NCI-H2196 treated with DMSO at 0.1 percent for 48 hours (cell line): Measurements from ENCODE around the gene MED12L.

ENCODE experiments used
- DNase-seq: peaks from one replicate; lab custom pipeline; 2025; ENCODE audit not compliant: unreplicated experiment; lab: John Stamatoyannopoulos, UW

MED12L gene

DNA sequence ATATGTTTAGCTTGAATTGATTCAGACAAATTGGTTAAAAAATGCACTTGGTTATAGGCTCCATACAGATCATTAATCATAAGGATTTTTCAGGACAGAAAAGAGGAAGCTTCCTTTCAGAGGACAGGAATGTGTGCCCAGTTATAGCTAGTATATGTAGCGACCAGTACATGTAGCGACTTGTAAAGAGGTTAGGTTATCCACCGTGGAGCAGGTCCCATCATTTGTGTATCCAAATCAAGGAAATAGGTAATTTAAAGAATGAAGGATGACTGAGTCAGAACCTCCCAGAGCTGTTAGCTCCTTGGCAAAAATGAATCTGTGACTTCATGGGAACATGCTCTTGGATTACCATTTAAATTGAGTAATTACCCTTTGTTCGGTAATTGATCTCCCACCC is 314.9 kb downstream of the MED12L start:
- DNase-seq: no peak

DNA sequence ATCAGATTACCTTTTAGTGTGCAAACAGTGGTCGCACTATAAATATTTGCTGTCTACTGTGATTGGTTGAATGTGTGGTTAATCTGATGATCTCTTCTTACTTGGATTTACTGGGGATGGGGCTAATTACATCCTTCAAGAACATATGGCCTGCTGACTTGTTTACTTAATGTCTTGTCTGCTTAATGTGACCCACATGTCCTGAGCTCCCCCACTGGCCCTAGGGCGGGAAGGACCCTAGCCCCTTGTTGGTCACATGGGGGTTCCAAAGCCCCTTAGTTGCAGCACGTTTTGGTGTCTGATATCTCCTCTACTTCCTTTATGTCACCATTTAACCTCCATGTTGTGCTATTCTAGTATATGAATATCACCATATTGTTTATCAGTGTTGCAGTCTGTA is 316.9 kb downstream of the MED12L start:
- no peak for DNase-seq

DNA sequence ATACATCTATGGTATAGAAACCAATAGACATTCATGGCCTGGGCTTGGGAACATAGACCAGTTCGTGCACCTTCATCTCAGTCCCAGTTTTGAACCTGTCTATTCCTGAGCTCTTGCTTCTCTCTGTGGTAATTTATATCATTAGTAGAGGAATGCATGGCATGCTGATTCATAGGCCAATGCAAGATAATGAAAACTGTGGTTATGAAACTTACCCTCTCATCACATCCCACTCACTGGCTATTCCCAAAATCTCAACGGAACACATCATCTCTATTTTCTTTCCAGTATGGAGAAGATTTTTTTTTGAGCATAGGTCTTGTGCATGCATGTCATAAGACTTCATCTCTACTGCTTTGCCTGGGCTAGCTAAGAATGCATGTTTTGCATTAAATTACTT is 317.8 kb downstream of the MED12L start:
- no peak for DNase-seq

DNA sequence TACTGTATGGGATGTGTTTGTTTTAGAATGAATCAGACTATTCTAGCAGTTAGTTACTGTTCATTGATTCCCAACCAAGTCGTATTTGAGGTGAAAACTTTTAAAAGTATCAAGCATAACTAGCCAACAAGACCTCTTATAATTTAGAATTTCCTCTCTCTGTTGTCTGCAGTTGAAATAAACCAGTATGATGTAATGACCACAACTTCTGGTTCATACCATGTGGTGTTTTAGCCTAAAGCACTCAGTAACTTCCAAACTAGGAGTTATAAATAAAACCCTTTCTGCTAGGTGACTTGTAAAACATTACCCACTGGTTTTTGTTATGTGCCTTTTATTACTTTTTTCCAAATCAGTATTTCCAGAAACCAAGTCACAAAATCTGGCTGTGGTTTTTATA is 318.9 kb downstream of the MED12L start:
- no peak for DNase-seq

DNA sequence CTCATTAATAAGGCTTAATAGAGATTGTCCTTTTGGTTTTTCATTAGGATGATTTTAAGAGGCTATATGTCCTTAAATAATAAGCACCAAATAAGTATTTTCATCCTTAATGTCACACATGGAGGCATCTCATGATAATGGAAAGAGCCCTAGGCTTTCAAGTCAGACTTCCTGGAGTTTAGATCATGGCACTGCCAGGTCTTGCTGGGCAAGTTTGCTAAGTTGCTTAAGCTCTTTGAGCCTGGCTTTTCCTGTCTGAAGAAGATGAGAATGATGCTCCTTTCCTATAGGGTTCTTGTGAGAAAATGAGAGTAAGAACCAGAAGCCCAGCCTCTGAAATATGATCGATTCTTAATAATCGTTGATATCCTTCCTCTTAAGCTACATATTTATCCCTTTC is 322.5 kb downstream of the MED12L start:
- DNase-seq: no peak

DNA sequence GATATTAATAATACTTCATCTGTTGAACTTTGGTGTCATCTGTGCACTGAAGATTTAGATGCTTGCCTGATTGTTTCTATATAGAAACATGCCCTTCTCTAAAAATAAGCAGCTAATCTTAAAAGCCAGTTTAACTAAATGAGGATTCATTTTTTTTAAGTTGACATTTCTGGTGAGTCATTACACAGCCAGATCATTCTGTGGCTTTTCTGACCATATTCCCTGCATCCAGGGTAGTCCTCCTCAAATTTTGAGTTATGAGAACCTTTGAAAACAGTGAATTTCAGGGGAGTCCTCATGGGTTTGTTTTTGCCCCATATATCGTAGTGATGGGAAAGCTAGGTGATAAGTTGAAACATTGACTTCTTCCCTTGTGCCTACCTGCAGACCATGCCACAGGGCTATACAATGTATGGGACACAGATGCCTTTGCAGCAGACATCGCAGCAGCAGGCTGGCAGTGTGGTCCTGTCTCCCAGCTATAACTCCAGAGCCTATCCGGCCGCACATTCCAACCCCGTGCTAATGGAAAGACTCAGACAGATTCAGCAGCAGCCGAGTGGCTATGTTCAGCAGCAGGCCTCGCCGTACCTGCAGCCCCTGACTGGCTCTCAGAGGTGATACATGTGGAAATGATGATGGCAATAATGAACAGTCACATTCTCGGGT is 325.6 kb downstream of the MED12L start:
- no peak for DNase-seq

DNA sequence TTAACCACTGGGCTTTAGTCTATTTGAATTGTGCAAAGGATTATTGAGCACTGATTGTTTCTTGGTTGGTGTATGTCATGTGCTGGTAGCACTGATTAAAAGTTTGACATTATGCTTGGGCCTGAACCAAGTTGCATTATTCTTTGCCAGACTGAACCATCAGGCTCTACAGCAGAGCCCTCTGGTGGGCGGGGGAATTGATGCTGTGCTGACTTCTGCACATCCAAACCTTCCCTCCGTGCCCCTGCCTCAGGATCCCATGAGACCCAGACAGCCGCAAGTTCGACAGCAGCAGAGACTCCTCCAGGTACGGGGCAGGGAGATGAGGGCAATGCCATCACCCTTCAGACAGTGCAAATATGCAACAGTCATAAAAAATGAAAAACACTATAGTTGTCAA is 327.5 kb downstream of the MED12L start:
- DNase-seq: no peak

DNA sequence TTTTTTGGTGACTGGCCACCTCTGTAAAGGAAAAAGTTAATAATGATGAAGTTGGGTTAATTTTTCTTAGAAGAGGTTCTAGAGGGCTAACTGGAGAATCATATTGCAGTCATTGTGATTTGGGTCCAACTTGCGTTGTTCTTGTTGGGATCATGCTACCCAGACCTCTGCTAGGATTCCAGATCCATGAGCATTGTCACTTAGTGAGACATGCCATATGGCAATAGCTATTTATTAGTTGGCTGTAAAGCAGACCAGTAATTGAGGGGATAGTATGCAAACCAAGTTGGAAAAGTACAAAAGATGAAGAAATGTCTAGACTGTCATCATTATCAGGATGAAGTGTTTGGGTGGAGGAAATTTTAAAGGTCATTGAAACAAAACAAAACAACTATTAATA is 329.8 kb downstream of the MED12L start:
- DNase-seq: no peak

DNA sequence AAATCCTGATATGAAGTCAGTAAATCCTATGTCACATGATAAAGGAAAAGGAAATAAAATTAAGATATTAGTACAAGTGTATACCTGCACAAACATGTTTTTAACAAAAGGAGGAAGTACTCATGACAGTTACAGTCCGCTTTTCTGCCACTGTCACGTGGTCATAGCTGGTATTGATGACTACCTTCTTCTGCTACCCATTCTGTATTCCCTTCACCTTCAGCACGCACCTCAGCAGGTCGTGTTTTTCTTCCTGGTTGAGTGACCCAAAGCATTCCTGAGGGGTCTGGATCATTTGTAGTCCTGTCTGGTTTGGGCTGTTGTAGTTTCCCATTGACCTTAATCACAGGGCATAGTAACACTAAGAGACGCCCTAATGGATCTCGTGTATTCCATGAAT is 334.3 kb downstream of the MED12L start:
- DNase-seq: no peak

DNA sequence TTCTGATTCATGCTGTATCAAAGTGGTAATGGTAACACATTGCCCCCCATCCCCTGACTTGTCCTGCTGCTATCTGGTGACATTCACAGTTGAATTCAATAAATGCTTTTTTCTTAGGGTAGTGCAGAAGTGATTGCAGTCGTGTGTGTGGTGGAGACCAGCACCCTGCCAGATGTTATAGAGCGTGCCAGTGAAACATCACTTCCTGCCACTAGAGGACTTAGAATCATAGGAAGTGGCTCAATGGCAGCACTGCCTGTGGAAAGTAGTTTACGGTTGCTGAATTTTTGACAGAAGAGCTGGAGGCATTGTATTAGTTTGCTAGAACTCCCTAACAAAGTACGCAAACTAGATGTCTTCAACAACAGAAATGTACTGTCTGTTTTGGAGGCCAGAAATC is 336.5 kb downstream of the MED12L start:
- no peak for DNase-seq

DNA sequence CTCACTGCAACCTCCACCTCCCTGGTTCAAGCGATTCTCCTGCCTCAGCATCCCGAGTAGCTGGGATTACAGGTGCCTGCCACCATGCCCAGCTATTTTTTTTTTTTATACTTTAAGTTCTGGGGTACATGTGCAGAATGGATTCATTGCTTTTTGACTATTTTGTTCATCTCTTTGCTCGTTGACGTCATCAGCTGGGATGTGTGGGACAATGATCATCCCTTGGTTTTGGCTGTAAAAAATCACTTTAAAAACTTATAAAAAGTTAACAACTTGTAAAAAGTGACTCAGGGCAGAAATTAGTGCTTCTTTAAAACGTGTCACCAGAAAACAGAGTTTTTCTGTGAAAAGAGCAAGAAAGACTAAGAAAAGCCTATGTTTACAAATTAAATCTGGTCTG is 337.6 kb downstream of the MED12L start:
- DNase-seq: no peak

DNA sequence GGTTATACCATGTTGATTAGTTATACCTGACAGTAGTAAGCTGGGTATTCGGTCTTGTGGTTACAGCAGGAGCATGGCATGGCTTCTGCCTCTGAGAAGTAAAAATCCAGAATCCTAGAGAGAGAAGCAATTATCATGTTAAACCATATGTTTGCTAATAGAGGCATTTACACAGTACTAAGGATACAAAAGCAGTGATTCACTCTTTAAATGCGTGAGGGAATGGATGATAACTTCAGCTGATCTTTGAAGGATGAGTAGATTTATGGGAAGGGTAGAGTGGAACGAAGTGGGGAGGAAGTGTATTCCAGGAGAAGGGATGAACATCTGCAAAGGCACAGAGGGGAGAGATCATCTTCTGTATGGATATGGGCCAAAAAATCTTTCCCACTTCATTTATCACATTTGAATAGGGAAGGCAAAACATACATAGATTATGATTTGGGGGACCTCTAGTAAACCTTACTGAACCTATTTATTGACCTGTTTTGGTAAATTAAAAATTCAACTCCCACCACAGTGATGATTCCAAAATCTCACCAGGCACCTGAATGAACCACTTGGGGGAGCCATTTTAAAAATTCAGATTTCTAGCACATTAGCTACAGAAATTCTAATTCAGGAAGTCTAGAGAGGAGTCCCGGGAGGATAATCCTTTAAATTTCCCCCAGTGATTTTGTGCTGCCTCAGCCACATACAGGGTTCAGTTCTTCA is 340.3 kb downstream of the MED12L start:
- no peak for DNase-seq

DNA sequence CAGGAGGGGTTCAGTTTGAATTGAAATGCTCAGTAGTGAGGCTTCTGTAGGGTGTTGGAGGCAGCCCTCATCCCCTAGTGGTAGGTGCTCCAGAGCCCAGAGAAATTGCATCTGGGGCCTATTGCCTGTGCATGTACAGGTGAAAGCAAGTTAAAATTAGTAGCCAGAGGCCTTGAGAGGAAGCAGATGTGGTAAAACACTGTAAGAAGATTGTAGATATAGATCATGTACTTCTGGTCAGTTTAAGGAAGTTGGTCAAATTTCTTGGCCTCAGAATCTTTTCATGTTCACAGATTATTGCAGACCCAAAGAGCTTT is 340.8 kb downstream of the MED12L start:
- DNase-seq: no peak

DNA sequence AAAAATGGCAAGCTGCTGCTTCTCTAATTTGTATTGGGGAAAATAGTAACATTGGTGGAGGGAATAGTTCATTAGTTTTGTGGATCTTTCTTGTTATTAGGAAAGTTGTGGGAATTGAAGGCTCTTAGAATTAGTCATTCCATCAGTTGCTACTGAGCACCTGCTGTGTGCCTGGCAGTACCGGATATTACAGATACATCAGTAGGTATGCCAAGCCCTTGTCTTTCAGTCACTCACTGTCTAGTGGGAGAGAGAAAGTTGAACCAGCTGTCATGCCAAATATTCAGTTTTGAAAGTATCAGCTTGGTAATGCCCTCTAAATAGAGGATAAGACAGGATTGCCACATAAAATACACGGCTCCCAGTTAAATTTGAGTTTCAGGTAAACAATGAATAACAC is 342.9 kb downstream of the MED12L start:
- DNase-seq: no peak

DNA sequence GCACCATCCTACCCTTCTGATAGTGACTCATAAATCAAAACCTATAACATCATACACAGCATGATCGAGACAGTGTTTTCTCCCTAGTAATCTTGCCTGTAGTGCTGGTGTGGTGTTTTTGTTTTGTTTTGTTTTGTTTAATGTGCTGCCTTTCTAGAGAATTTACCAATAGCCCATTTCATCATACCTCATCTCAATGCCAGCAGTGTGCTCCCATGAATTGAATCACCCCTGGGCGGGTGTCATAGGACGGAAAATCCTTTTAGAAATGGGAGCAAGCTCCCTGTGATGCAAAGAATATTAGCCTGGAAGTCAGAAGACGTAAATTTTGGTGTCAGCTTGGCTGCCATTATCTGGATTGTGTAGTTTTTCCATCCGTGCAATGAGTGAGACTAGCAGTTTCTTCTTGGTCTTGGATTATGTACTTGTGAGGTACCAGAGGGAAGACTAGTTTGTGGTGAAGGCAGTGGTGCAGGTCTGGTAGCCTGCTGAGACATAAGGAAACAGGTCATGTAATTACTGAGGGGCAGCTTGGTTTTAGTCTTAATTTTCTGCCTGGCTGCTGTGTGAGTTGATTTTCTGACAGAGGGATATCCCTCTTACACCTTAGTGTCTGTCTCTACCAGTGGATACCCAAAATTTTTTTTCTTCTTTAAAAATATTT is 345.5 kb downstream of the MED12L start:
- DNase-seq: no peak

DNA sequence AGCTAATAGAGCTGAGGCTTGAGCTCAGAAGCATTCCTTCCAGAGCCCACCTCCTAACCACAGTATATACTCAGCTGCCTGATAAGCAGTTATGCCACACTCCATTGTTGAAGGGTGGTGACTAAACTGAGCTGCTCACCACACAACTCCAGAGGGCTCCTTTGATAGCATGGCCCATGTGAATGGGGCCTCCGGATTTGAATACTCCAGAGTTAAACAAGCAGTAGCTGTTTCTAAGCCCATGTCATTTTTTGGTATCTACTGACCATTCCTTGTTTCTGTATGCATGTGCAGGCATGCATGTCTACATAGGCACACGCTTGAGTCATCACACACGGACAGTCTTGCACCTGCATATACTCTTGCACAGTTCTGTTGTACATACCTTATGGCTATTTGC is 346.5 kb downstream of the MED12L start:
- DNase-seq: no peak

DNA sequence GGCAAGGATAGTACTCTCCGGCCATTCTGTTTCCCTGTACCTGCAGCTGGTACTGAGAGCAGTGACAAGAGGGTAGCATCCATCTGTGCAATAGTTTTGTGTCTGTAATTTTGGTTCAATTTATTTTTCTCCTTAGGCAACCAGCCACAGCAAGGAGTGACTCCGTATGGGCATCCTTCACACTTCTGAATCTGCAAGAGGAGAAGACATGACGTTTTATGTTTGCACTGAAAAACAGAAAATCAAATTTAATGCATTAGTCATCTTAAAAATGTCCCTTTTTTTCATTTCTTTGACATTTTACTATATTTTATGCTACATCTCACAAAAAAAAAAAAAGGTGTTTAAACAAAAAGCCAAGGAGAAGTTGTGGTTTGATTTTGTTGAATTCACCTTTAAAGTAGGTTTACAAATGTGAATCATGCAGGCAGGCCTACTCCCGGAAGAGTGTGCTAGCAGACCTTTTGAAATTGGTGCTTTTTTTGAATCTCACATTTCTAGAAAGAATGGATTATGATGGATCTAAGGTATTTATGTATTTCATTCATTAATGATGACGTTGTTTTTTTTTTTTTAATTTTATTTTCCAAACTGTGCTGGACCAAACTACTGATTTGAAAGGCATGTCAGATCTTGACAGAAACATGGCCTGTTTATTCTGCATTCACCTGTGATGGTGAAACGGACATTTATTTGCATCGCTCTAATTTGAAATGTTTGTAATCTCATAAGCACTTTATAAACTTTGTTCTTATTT is 347.3 kb downstream of the MED12L start:
- no peak for DNase-seq

DNA sequence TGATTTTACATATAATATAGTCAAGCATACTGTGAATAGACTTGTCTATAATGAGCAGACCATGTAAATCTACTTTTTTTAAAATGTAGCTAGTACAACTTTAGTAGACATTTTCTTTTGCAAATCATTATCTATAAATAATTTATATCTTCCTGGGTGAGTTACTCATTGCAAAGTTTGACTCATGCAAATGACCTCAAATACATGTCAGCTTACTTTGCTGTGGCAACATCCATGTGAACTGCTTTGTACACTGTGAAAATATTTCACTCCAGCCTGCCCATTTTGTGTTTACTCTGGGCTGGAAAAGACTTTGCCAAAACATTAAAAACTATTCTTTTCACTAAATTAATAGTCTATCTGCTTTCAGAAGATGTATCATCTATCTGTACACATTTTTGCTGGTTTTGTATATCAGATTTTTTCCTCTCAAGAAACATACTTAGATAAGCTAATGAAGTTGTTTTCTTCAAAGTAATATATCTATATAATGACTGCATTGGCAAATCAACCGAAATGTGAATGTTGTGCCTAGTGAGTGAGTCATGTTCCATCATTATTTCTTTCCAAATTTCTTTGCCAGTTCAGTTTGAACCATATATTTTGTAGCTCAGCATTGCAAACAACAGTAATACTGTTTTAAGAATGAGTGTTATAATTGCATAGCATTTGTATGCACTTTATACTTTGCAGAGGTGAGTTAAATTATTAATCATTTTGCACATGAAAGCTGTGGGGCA is 348.9 kb downstream of the MED12L start:
- DNase-seq: no peak

DNA sequence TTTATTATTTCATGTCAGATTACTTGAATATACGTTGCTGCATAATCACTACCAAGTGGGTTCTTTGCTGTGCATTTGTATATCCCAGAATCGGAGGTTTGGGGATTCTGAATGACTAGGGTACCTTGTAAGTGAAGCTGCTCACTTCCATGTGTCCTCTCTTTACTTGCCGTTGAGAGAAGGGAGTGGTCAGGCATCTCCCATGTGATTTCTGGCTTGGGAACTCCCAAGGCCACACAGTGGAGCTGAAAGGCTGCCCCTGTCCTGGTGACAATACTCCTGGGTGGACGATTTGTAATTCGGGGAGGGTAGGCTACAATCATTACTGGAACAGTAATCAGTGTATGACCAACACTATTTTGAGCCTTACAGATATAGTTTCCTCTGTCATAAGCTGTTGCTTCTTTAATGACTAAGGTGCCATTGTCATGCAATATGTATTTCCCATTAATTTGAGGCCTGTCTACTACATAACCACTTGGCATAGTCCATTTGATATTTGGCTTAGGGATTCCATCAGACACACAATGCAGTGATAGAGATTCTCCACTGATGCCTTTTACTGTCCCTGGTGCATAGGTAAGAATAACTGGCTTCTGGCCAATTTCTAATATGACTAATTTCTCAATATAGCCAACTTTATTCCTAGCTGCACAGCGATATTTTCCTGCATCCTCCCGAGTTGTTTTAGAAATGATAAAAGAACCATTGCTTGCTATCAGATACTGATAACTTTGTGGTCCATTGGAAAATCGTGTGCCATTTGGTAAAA is 351.4 kb downstream of the MED12L start:
- DNase-seq: no peak

DNA sequence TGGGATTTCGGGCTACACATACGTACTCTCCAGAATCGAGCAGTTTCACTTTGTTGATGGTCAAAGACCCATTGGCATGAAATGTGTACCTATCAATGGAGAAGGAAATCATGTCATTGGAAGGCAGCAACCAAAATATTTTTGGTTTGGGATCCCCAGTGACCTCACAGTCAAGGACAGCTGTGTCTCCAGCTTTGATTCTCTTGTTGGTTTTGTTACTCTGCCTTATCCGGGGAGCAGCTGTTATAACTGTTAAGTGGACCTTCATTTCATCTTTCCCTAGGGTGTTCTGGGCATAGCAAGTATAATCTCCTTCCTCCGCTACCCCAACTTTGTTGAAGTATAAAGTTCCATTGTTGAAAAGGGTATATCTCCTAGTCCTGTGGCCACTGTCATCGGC is 352.4 kb downstream of the MED12L start:
- no peak for DNase-seq
